IMR-90 (cell line): Measurements from ENCODE around the gene NET1.
"Not testable (repeated sequence)": the region's sequence is repeated elsewhere in the genome, so short reads cannot be mapped to it uniquely, and the experiment has no call there.

ENCODE experiments used
- BHLHE40 ChIP-seq: fragments of 150-350 bp; IDR thresholded peaks from 2 replicates; pipeline ENCODE4 v1.6.1; 2016; ENCODE audit warnings: mild to moderate bottlenecking, low read depth, low read length
- CEBPB ChIP-seq: IDR thresholded peaks from 2 replicates; pipeline ENCODE4 v1.6.1; 2012; ENCODE audit warnings: low read depth, low read length, improper control_type of control experiment
- CHD1 ChIP-seq: IDR thresholded peaks from 2 replicates; pipeline ENCODE4 v1.6.1; 2012; ENCODE audit warnings: low read depth, low read length, improper control_type of control experiment
- CTCF ChIP-seq: conservative IDR thresholded peaks from 2 replicates; pipeline ENCODE4 v1.5.1; 2012; ENCODE audit warnings: mild to moderate bottlenecking, low read depth, low read length, improper control_type of control experiment
- ELK1 ChIP-seq: fragments of 150-350 bp; IDR thresholded peaks from 2 replicates; pipeline ENCODE4 v1.6.1; 2016; ENCODE audit warnings: low read depth, mild to moderate bottlenecking, low read length, moderate library complexity, borderline replicate concordance
- FOS ChIP-seq: fragments of 150-350 bp; IDR thresholded peaks from 2 replicates; pipeline ENCODE4 v1.6.1; 2016; ENCODE audit warnings: low read depth, low read length
- MAZ ChIP-seq: IDR thresholded peaks from 2 replicates; pipeline ENCODE4 v1.6.1; 2012; ENCODE audit warnings: low read depth, mild to moderate bottlenecking, low read length, improper control_type of control experiment, moderate library complexity, borderline replicate concordance
- MXI1 ChIP-seq: IDR thresholded peaks from 2 replicates; pipeline ENCODE4 v1.6.1; 2012; ENCODE audit warnings: low read depth, mild to moderate bottlenecking, low read length, moderate library complexity, borderline replicate concordance
- NFE2L2 ChIP-seq: fragments of 150-350 bp; IDR thresholded peaks from 2 replicates; pipeline ENCODE4 v1.6.1; 2016; ENCODE audit warnings: low read depth, mild to moderate bottlenecking, low read length
- POLR2A ChIP-seq: IDR thresholded peaks from 2 replicates; pipeline ENCODE4 v1.6.1; 2012; ENCODE audit warnings: mild to moderate bottlenecking, low read depth, low read length
- RCOR1 ChIP-seq: IDR thresholded peaks from 2 replicates; pipeline ENCODE4 v1.6.1; 2012; ENCODE audit warnings: mild to moderate bottlenecking, low read length, improper control_type of control experiment; ENCODE audit not compliant: insufficient replicate concordance
- RFX5 ChIP-seq: IDR thresholded peaks from 2 replicates; pipeline ENCODE4 v1.8.0; 2012; ENCODE audit warnings: low read depth, mild to moderate bottlenecking, low read length, moderate library complexity
- SMC3 ChIP-seq: fragments of 150-350 bp; IDR thresholded peaks from 2 replicates; pipeline ENCODE4 v1.6.1; 2016; ENCODE audit warnings: low read depth, mild to moderate bottlenecking, antibody characterized with exemption, low read length, moderate library complexity
- TF ChIP-seq, protein P1 (sequence below): fragments of 150-350 bp; IDR thresholded peaks from 2 replicates; pipeline ENCODE4 v1.6.1; 2017; ENCODE audit warnings: mild to moderate bottlenecking, antibody characterized with exemption, low read length, low read depth

DNA sequence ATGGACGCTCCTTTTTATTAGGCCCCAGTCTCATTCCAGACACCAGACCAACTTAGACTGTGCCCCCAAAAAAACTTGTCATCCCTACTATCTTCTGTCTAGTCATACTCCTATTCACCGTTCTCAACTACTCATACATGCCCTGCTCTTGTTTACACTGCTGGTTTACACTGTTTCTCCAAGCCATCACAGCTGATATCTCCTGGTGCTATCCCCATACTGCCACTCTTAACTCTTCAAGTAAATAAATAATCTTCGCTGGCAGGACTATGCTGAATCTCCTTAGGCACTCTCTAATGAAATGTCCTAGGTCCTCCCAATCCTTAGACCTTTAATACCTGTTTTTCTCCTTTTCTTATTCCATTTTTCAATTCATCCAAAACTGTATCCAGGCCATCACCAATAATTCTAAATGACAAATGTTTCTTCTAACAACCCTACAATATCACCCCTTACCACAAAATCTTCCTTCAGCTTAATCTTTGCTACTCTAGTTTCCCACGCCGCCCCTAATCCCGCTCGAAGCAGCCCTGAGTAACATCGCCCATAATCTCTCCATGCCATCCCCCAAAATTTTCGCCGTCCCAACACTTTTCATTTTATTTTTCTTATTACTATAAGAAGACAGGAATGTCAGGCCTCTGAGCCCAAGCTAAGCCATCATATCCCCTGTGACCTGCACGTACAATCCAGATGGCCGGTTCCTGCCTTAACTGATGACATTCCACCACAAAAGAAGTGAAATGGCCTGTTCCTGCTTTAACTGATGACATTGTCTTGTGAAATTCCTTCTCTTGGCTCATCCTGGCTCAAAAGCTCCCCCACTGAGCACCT, 63.8 kb downstream of the NET1 start:
- TF ChIP-seq POLR2A, FOS, CTCF, NFE2L2, RFX5, CEBPB, SMC3, MXI1, RCOR1, BHLHE40, MAZ, CHD1, ELK1: not testable (repeated sequence)
- TF ChIP-seq, protein P1, sequence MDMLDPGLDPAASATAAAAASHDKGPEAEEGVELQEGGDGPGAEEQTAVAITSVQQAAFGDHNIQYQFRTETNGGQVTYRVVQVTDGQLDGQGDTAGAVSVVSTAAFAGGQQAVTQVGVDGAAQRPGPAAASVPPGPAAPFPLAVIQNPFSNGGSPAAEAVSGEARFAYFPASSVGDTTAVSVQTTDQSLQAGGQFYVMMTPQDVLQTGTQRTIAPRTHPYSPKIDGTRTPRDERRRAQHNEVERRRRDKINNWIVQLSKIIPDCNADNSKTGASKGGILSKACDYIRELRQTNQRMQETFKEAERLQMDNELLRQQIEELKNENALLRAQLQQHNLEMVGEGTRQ, result not testable (repeated sequence)
